HG03558 (cell line): ENCODE measurements around the gene ST8SIA6.
"Not testable (repeated sequence)": the region's sequence is repeated elsewhere in the genome, so short reads cannot be mapped to it uniquely, and the experiment has no call there.

Experiments used
- ATAC-seq: cut with Tn5 transposase; IDR thresholded peaks from one replicate; pipeline ENCODE4 v1.9.1; 2021; ENCODE audit warnings: moderate number of reproducible peaks; ENCODE audit not compliant: unreplicated experiment; ENCODE audit errors: extremely low read depth

Gene ST8SIA6

GRCh38 chr10:17460756-17461155 is 6.4 kb upstream of the ST8SIA6 start:
- ATAC-seq: no peak

GRCh38 chr10:17457083-17457482 is 2.7 kb upstream of the ST8SIA6 start:
- ATAC-seq: no peak

DNA sequence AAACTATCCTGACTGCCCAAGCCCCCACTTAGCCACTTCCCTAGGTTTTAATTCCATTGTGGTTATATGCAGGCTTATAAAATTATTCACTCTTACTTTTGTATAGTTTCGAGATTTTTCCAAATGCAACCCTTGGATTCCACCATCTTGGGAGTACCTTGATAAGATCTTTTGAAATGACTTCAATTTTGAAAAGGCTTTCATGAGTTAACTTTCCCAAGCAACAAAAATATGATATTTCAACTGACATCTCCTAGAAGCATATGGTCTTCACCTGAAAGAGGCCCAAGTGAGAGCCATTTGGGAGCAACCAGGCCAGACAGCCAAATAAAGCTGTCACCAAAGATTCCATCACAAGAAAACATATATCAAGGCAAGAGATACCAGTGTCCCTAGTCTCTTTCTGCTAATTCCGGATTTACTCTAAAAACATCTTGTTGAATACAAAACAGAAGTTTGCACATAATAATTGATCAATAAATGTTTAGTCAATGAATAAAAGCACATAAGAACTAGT is 1.7 kb upstream of the ST8SIA6 start:
- ATAC-seq: no peak

GRCh38 chr10:17455015-17455520 is 673 bp upstream of the ST8SIA6 start:
- ATAC-seq: no peak

DNA sequence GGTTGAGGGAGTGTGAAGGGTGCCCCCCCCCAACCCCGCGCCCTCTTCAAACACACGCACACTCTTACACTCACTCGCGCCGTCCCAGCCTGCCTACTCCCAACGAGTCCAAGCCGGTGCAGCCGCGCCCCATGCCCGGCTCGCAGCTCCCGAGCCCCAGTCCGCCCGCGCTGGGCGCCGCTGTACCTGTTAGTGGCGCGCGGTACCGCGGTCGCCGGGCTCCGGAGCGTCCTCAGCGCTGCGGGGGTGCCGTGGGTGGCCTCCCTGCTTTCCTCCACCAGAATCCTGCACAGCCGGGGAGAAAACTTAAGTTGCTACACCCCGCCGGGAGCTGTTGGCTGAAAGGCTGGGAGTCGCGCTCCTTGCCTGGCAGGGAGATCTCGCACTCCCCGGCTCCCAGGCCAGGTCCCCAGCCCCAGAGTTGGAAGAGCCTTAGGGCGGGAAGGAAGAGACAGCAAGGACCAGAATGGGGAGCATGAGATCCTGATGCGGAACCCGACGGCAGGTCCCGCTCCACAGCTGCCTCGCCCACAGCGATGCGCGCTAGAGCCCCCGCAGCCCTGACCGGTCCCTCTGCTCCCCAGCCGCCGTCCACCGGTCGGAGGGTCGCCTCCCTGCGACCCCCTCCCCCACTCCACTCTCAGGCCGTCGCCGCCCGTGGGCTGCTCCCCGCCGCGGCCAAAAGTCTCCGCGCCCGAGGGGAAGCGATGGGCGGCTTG is 863 bp downstream of the ST8SIA6 start:
- no peak for ATAC-seq

- no peak for ATAC-seq
Observed at GRCh38 chr10:17453035-17453372, 1.4 kb downstream of the ST8SIA6 start.

DNA sequence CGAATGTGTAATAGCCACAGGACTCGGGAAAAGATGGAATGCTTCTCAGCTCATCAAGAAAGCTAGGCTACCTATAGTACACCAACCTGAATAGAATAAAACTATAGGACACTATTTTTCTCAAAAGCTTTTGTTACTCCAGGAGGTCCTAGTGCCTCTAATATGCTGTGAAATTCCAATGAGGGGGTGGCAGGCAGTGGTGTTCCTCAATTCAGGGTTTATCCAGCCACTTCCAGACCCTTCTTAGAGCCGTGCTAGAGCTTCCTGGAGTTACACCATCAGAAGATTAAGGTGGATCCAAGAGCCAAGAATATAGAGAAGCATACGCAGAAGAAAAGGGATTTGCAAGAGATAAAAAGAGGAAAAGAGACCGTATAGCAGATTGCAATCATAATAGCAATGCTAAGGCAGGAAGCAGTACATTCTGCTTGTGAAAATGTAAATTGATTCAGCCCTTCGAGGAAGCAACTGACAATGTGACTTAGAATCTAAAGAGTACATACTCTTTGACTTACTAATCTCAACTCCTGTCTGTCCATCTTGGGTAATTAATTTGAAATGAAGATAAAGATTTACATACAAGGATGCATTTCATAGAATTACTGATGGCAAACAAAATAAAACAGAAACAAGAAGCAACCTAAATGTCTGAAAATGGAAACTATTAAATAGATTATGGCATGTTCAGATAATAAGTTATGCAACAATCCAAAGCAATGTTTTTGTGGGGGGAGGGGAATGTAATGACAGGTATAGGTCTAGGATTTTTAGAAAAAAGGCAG is 2.1 kb downstream of the ST8SIA6 start:
- ATAC-seq: no peak

- ATAC-seq: no peak
Observed at GRCh38 chr10:17450024-17450423, 4.4 kb downstream of the ST8SIA6 start.

GRCh38 chr10:17445400-17445998 is 8.9 kb downstream of the ST8SIA6 start:
- no peak for ATAC-seq

GRCh38 chr10:17444388-17444714 is 10.0 kb downstream of the ST8SIA6 start:
- no peak for ATAC-seq

GRCh38 chr10:17443707-17444387 is 10.5 kb downstream of the ST8SIA6 start:
- ATAC-seq: peak; percentile 97

DNA sequence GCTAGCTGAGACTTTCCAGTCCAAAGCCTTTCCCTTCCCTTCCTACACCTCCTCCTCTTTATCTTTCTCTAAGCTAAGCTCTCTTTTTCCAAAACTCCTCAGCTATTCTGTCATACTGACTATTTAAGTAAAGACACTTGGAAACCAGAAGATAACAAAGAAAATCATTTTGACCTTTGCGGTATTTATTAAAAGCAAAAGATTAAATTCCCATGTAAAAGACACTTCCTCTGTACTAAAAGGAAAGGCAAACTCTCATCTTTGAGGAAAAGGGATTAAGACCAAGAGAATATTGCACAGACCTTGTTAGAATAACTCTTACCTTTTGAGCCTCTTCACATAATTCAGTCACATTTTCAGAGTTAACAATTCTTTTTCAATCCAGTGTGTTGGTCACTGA is 15.8 kb downstream of the ST8SIA6 start:
- ATAC-seq: no peak

- not testable (repeated sequence) for ATAC-seq
Observed at GRCh38 chr10:17436578-17436977, 17.8 kb downstream of the ST8SIA6 start.

- ATAC-seq: no peak
Observed at GRCh38 chr10:17435953-17436352, 18.4 kb downstream of the ST8SIA6 start.

GRCh38 chr10:17435187-17435586 is 19.2 kb downstream of the ST8SIA6 start:
- ATAC-seq: no peak

- ATAC-seq: no peak
Observed at GRCh38 chr10:17432723-17433122, 21.7 kb downstream of the ST8SIA6 start.

DNA sequence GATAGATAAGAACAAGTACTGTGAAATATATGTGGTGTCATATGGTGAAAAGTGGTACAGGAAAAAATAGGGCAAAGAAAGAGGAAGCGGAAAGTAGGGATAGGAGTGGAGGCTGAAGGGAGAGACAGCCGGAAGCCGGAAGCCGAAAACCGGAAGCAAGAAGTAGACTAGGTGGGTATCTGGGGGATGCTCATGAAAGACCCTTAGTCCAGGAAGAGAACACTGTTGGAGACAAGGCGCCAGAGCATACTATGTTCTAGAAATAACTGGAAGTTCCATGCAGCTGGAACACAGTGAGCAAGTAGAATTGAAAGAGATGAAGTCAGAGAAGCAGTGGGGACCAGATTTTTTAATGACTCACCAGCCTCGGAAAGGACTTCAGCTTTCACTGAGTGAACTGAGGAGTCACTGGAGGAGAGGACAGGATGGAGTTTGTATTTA is 22.5 kb downstream of the ST8SIA6 start:
- no peak for ATAC-seq

DNA sequence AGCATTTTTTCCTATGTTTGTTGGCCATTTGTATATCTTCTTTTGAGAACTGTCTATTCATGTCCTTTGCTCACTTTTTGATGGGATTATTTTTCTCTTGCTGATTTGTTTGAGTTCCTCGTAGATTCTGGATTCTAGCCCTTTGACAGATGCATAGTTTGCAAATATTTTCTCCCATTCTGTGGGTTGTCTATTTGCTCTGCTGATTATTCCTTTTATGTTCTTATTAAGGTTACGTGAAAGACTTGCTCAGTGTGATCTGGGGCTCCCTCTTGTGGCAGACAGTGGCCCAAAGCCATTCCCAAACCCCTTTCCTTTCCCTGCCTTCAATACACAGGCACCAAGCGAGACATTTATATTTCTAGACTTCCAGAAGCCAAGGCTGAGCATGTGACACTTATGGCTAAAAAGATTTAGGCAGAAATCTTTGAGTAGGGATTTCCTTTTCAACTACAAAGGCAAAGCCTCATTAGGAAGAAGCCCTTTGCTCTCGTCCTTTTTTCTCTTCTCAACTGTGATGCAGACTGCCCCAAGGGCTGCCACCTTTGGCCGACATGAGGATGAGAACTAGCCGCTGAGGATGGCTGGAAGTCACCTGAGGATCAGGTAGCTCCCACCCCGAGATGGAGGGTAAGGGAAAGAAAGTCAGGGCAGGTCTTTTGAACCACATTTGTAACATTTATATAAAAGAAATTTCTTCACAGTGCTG is 23.6 kb downstream of the ST8SIA6 start:
- no peak for ATAC-seq

- ATAC-seq: no peak
Observed at GRCh38 chr10:17429490-17429889, 24.9 kb downstream of the ST8SIA6 start.
